HG03520 (cell line): ENCODE results near the gene CCDC66.
A peak's percentile ranks its signal among the peaks of the same experiment; 100 is the strongest.
"Not testable (repeated sequence)": the region's sequence is repeated elsewhere in the genome, so short reads cannot be mapped to it uniquely, and the experiment has no call there.

Source experiments
- ATAC-seq: cut with Tn5 transposase; IDR thresholded peaks from one replicate; pipeline ENCODE4 v1.9.1; 2021; ENCODE audit warnings: mild to moderate bottlenecking, moderate library complexity; ENCODE audit not compliant: unreplicated experiment

The CCDC66 gene

GRCh38 chr3:56556908-56557830, at the start of gene CCDC66:
CCDC66 (plus strand) TSS chr3:56557175; CDS start chr3:56557243, 68 bp downstream.
- peak; percentile 99 for ATAC-seq

GRCh38 chr3:56519641-56520040, 37.3 kb upstream of the CCDC66 start:
- no peak for ATAC-seq

- ATAC-seq, result no peak
These were observed 34.6 kb upstream of the CCDC66 start for GRCh38 chr3:56522374-56522773.

- no peak for ATAC-seq
These were observed 31.7 kb upstream of the CCDC66 start for GRCh38 chr3:56525291-56525690.

GRCh38 chr3:56536735-56537134, 20.2 kb upstream of the CCDC66 start:
- ATAC-seq, result no peak

GRCh38 chr3:56547486-56547885, 9.5 kb upstream of the CCDC66 start:
- ATAC-seq, result no peak

GRCh38 chr3:56557831-56558170, 826 bp downstream of the CCDC66 start:
- ATAC-seq, result peak; percentile 20

GRCh38 chr3:56573501-56573900, 16.5 kb downstream of the CCDC66 start:
- ATAC-seq, result no peak

GRCh38 chr3:56581941-56582340, 25.0 kb downstream of the CCDC66 start:
- not testable (repeated sequence) for ATAC-seq

- not testable (repeated sequence) for ATAC-seq
These were observed 27.3 kb downstream of the CCDC66 start for GRCh38 chr3:56584275-56584674.

GRCh38 chr3:56590814-56591213, 33.8 kb downstream of the CCDC66 start:
- ATAC-seq, result no peak

- ATAC-seq, result no peak
These were observed 34.3 kb downstream of the CCDC66 start for GRCh38 chr3:56591262-56591661.

- no peak for ATAC-seq
These were observed 36.6 kb downstream of the CCDC66 start for GRCh38 chr3:56593455-56594158.

GRCh38 chr3:56595975-56596840, 39.2 kb downstream of the CCDC66 start:
- no peak for ATAC-seq

GRCh38 chr3:56608479-56608878, 51.5 kb downstream of the CCDC66 start:
- ATAC-seq, result not testable (repeated sequence)

- ATAC-seq, result no peak
These were observed 53.8 kb downstream of the CCDC66 start for GRCh38 chr3:56610669-56611335.

GRCh38 chr3:56611364-56611763, 54.4 kb downstream of the CCDC66 start:
- ATAC-seq, result no peak

GRCh38 chr3:56612146-56612545, 55.2 kb downstream of the CCDC66 start:
- no peak for ATAC-seq

- no peak for ATAC-seq
These were observed 56.0 kb downstream of the CCDC66 start for GRCh38 chr3:56613016-56613415.

GRCh38 chr3:56616478-56617006, 59.6 kb downstream of the CCDC66 start:
- no peak for ATAC-seq
